ENCODE measurements around the gene TPH2.

The TPH2 gene

GRCh38 chr12:71938728-71939385 is at the start of gene TPH2:
TSS of gene TPH2 (plus strand) at chr12:71938845. CDS start at chr12:71938987, 142 bp downstream.
- Mint-ChIP-seq H3K4me3 (no peak within 1 kb of the TSS), H3K4me1 (ENCODE audit: low read depth) (peaks cover 5% of the 10 kb centered on the region), H3K36me3 (ENCODE audit: low read depth) (no peaks in the 10 kb centered on the region), H3K27me3 (peaks cover 26% of the 10 kb centered on the region), H3K9me3 (no peaks in the 10 kb centered on the region), H3K27ac (no peak within 1 kb of the TSS)
- intact Hi-C loops (cut with micrococcal nuclease): no loop called here

DNA sequence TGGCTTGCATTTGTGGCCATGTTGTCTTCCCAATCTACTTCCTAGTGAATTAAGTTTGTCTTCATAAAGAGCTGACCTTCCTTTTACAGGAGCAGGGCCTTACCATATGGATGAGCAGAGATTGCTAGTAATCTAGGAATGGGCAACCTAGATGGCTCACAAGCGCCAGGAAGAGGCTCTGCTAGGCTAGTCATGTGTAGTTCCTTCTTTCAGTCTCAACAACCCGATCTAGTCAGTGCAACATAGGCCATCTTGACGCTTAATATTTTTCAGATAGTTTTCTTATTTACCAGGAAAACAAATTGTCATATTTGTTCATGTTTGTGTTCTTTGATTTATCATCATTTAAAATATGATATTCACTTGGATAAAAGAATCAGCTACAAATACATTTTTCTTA is 48.2 kb upstream of the TPH2 start:
- Mint-ChIP-seq H3K9me3 (no peaks in the 10 kb centered on the region), H3K36me3 (ENCODE audit: low read depth) (peaks cover 48% of the 10 kb centered on the region), H3K4me1 (ENCODE audit: low read depth) (peaks cover 5% of the 10 kb centered on the region), H3K27me3 (no peaks in the 10 kb centered on the region), H3K27ac (no peak overlapping the region), H3K4me3 (no peak overlapping the region)
- intact Hi-C loops (cut with micrococcal nuclease): no loop called here

- Mint-ChIP-seq H3K27ac (no peak overlapping the region), H3K4me1 (ENCODE audit: low read depth) (no peaks in the 10 kb centered on the region)
- intact Hi-C loops (cut with micrococcal nuclease): no loop called here
Measured at GRCh38 chr12:71892059-71892458, 46.6 kb upstream of the TPH2 start.

GRCh38 chr12:71896205-71896882 is 42.3 kb upstream of the TPH2 start:
- Mint-ChIP-seq H3K9me3 (no peaks in the 10 kb centered on the region), H3K36me3 (ENCODE audit: low read depth) (peaks cover 50% of the 10 kb centered on the region), H3K27ac (no peak overlapping the region), H3K4me3 (no peak overlapping the region), H3K27me3 (no peaks in the 10 kb centered on the region), H3K4me1 (ENCODE audit: low read depth) (no peaks in the 10 kb centered on the region)
- intact Hi-C loops (cut with micrococcal nuclease): no loop called here

More at GRCh38 chr12:71892059-71892458, 46.6 kb upstream of the TPH2 start:
- Mint-ChIP-seq H3K36me3 (ENCODE audit: low read depth) (peaks cover 45% of the 10 kb centered on the region), H3K27me3 (no peaks in the 10 kb centered on the region), H3K9me3 (no peaks in the 10 kb centered on the region), H3K4me3 (no peak overlapping the region)

GRCh38 chr12:71900091-71900490 is 38.6 kb upstream of the TPH2 start:
- no peak overlapping the region for H3K27ac Mint-ChIP-seq
- intact Hi-C loops (cut with micrococcal nuclease): no loop called here
- no peaks in the 10 kb centered on the region for H3K27me3 Mint-ChIP-seq
- H3K9me3 Mint-ChIP-seq: no peaks in the 10 kb centered on the region
- peaks cover 73% of the 10 kb centered on the region for H3K36me3 Mint-ChIP-seq (ENCODE audit: low read depth)
- no peak overlapping the region for H3K4me3 Mint-ChIP-seq
- peaks cover 12% of the 10 kb centered on the region for H3K4me1 Mint-ChIP-seq (ENCODE audit: low read depth)

GRCh38 chr12:71904629-71905028 is 34.0 kb upstream of the TPH2 start:
- Mint-ChIP-seq H3K9me3 (no peaks in the 10 kb centered on the region), H3K36me3 (ENCODE audit: low read depth) (peaks cover 78% of the 10 kb centered on the region), H3K4me3 (no peak overlapping the region), H3K27ac (no peak overlapping the region), H3K27me3 (no peaks in the 10 kb centered on the region), H3K4me1 (ENCODE audit: low read depth) (peaks cover 12% of the 10 kb centered on the region)
- intact Hi-C loops (cut with micrococcal nuclease): no loop called here

DNA sequence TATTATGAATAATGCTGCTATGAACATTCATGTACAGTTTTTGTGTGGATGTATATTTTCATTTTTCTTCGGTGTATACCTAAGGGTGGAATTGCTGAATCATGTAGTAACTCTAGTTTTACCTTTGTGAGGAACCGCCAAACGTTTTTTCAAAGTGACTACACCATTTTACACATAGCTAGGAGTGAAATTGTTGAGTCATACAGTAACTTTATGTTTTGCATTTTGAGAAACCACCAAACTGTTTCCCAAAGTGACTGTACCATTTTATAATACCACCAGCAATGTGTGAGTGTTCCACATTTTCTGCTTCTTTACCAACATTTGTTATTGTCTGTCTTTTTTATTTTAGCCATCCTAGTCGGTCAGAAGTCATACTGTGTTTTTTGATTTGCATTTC is 3.1 kb upstream of the TPH2 start:
- H3K27me3 Mint-ChIP-seq: peaks cover 22% of the 10 kb centered on the region
- no peaks in the 10 kb centered on the region for H3K9me3 Mint-ChIP-seq
- intact Hi-C loops (cut with micrococcal nuclease): no loop called here
- no peak overlapping the region for H3K4me3 Mint-ChIP-seq
- H3K36me3 Mint-ChIP-seq (ENCODE audit: low read depth): no peaks in the 10 kb centered on the region
- H3K4me1 Mint-ChIP-seq (ENCODE audit: low read depth): peaks cover 5% of the 10 kb centered on the region
- no peak overlapping the region for H3K27ac Mint-ChIP-seq

DNA sequence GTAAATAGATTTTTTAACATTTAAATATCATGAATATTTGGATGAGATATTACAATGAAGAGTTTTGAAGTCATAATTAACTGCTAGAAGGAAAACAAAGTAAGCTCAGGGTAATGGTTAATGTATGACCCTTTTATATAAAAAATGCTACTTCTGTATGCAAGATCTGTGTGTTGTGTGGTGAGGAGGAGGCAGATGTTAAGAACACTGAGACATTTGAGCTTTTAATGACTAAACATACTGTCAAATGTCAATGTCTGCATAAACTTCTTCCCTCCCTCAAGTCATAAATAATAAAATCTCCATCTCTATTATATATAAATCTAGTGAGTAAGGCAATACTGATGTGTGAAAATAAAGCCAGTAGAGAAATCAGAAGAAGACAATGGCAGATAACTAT is 1.4 kb downstream of the TPH2 start:
- peaks cover 5% of the 10 kb centered on the region for H3K4me1 Mint-ChIP-seq (ENCODE audit: low read depth)
- intact Hi-C loops (cut with micrococcal nuclease): no loop called here
- no peaks in the 10 kb centered on the region for H3K36me3 Mint-ChIP-seq (ENCODE audit: low read depth)
- H3K4me3 Mint-ChIP-seq: no peak overlapping the region
- H3K27ac Mint-ChIP-seq: no peak overlapping the region
- H3K9me3 Mint-ChIP-seq: no peaks in the 10 kb centered on the region
- peaks cover 28% of the 10 kb centered on the region for H3K27me3 Mint-ChIP-seq

GRCh38 chr12:71941174-71941573 is 2.5 kb downstream of the TPH2 start:
- Mint-ChIP-seq H3K27me3 (peaks cover 29% of the 10 kb centered on the region), H3K36me3 (ENCODE audit: low read depth) (no peaks in the 10 kb centered on the region), H3K4me3 (no peak overlapping the region), H3K27ac (no peak overlapping the region), H3K9me3 (no peaks in the 10 kb centered on the region), H3K4me1 (ENCODE audit: low read depth) (peaks cover 5% of the 10 kb centered on the region)
- intact Hi-C loops (cut with micrococcal nuclease): no loop called here

- Mint-ChIP-seq H3K27me3 (peaks cover 31% of the 10 kb centered on the region), H3K4me1 (ENCODE audit: low read depth) (peaks cover 5% of the 10 kb centered on the region), H3K9me3 (no peaks in the 10 kb centered on the region), H3K36me3 (ENCODE audit: low read depth) (no peaks in the 10 kb centered on the region), H3K4me3 (no peak overlapping the region), H3K27ac (no peak overlapping the region)
- intact Hi-C loops (cut with micrococcal nuclease): no loop called here
Measured at GRCh38 chr12:71942259-71942658, 3.6 kb downstream of the TPH2 start.

DNA sequence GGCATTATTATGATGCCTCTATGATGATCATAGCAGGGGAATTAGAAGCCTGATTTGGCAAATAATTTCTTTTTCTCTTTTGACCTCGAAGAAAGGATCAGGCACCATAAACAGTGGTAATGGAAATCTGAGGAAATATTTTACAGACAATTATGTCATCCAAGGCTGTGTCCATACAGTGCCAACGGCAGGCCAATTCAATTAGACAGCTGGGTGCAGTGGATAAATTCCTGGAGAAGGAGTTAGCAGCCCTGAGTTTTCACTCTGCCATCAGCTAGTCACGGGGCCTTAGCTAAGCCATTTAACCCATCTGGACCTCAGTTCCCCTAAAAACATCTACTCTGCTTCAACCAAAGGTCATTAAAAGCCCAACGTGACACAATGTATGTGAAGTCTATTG is 4.1 kb downstream of the TPH2 start:
- Mint-ChIP-seq H3K27ac (no peak overlapping the region), H3K4me1 (ENCODE audit: low read depth) (peaks cover 5% of the 10 kb centered on the region), H3K4me3 (no peak overlapping the region), H3K27me3 (peaks cover 31% of the 10 kb centered on the region), H3K9me3 (no peaks in the 10 kb centered on the region), H3K36me3 (ENCODE audit: low read depth) (no peaks in the 10 kb centered on the region)
- intact Hi-C loops (cut with micrococcal nuclease): no loop called here

- Mint-ChIP-seq H3K36me3 (ENCODE audit: low read depth) (no peaks in the 10 kb centered on the region), H3K9me3 (no peaks in the 10 kb centered on the region), H3K27ac (no peak overlapping the region), H3K4me1 (ENCODE audit: low read depth) (no peaks in the 10 kb centered on the region), H3K27me3 (peaks cover 24% of the 10 kb centered on the region), H3K4me3 (no peak overlapping the region)
- intact Hi-C loops (cut with micrococcal nuclease): no loop called here
Measured at GRCh38 chr12:71945121-71945520, 6.5 kb downstream of the TPH2 start.

GRCh38 chr12:71945883-71946282 is 7.2 kb downstream of the TPH2 start:
- Mint-ChIP-seq H3K4me1 (ENCODE audit: low read depth) (no peaks in the 10 kb centered on the region), H3K27me3 (peaks cover 24% of the 10 kb centered on the region)

GRCh38 chr12:71947645-71948105 is 9.0 kb downstream of the TPH2 start:
- no peak overlapping the region for H3K4me3 Mint-ChIP-seq
- H3K36me3 Mint-ChIP-seq (ENCODE audit: low read depth): no peaks in the 10 kb centered on the region
- H3K9me3 Mint-ChIP-seq: no peaks in the 10 kb centered on the region
- H3K4me1 Mint-ChIP-seq (ENCODE audit: low read depth): no peaks in the 10 kb centered on the region
- intact Hi-C loops (cut with micrococcal nuclease): no loop called here
- no peak overlapping the region for H3K27ac Mint-ChIP-seq
- H3K27me3 Mint-ChIP-seq: peaks cover 23% of the 10 kb centered on the region

More at GRCh38 chr12:71945883-71946282, 7.2 kb downstream of the TPH2 start:
- no peaks in the 10 kb centered on the region for H3K36me3 Mint-ChIP-seq (ENCODE audit: low read depth)
- no peak overlapping the region for H3K27ac Mint-ChIP-seq
- no peak overlapping the region for H3K4me3 Mint-ChIP-seq
- no peaks in the 10 kb centered on the region for H3K9me3 Mint-ChIP-seq
- intact Hi-C loops (cut with micrococcal nuclease): no loop called here
